HG03095 (cell line): ENCODE measurements around the gene AP5Z1.

Source experiments
- ATAC-seq: cut with Tn5 transposase; IDR thresholded peaks from one replicate; pipeline ENCODE4 v1.9.1; 2021; ENCODE audit warnings: moderate library complexity; ENCODE audit not compliant: unreplicated experiment

The AP5Z1 gene

DNA sequence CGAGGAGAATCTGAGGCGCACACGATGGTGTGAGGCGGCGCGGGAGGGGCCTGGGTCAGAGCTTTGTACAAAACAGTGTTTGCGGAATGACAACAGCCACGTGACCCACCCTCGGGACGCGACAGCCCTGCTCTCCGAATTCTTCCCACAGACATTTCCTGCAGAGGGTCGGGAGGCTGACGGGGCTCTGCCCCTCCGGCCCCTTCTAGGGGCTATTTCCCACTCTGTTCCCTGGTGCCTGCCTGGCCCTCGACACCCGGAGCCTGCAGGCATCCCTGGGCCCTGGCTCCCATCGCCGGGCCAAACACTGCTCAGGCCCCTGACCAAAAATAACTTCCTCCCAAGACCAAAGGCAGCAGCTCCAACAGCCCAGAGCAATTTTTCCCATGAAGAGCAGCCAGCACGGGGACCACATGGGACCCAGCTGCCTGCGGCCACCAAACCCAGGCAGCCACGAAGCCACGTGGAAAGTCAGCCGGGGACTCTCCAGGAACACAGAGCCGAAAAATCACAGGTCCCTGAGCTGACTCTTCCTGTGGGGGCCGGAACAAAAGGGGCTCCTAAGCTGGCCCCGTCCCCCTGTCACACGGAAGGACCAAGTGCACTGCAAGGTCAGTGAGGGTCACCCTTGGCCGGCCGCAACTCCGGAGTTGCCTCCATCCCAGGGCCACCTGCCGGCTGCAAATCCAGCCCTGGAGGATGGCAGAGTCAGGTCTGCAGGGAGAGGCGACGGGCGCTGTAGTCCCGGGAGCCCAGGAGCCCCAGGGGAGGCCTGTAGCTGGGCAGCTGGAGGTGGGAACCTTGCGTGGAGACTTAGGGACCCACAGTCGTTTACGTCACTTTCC, 44.4 kb downstream of the AP5Z1 start:
- ATAC-seq = no peak

- no peak for ATAC-seq
These were observed 45.1 kb downstream of the AP5Z1 start for GRCh38 chr7:4820405-4820966.

- no peak for ATAC-seq
These were observed 45.6 kb downstream of the AP5Z1 start for GRCh38 chr7:4820967-4821471.

- no peak for ATAC-seq
These were observed 47.3 kb downstream of the AP5Z1 start for GRCh38 chr7:4822677-4823076.

DNA sequence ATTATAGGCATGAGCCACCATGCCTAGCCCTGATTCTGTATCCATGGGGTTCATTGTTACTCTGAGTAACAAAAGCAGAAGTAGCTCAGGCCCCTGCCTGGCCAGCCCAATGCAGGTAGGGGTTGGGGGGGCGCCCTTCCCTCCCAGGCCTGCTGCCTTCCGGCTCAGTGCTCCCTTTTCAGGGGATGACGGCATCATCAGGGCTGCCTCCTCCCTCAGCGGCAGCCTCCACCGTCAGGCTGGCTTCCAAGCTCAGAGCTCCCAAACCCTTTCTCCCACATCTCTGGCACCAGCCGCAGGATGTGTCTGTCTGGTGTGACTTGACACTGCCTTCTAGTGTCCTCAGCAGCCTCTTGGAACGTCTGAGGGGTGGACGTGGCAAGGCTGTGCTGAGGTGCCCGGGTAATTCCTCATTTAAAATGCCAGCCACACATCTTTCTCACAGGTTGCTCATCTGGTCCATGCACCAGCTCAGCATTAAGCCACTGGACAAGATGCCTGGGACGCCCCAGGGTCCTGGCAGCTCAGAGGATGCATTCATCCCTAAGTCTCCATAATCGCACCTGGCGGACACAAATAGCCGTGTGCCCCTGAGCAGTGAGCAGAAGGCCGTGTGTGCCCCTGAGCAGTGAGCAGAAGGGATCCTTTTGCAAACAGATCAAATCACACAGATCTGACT, 48.2 kb downstream of the AP5Z1 start:
- ATAC-seq = no peak

- no peak for ATAC-seq
These were observed 48.8 kb downstream of the AP5Z1 start for GRCh38 chr7:4824120-4824775.

- no peak for ATAC-seq
These were observed 49.7 kb downstream of the AP5Z1 start for GRCh38 chr7:4825081-4825480.

DNA sequence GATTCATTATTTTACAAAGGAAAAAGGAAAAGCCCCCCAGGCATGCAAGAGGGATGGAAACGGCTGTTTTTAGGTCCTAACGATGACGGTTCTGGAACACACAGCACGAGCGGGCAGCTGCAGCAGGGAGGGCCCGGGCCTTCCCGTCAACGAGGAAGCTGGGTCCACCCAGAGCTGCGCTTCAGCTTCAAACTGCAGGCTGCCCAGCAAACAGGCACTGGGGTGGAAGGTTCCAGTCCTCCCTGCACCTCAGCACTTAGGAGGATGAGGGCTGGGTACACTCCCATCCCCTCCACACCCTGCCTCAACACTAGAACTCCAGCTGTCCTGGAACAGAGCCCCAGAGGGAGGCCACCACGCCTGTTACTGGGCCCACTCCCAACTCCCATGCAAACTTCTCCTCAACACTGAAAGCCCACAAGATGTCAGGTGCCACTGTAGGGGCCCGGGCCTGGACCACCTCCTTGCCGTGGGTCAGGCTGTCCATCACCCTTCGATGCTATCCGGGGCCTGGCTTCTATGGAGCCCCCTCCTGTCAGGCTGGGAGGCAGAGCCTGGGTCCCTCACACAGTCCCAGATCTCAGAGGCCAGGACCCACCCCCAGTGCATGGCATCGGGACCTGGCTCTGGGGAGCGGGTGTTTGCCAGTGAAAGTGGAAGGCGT, 53.4 kb downstream of the AP5Z1 start:
- no peak for ATAC-seq

DNA sequence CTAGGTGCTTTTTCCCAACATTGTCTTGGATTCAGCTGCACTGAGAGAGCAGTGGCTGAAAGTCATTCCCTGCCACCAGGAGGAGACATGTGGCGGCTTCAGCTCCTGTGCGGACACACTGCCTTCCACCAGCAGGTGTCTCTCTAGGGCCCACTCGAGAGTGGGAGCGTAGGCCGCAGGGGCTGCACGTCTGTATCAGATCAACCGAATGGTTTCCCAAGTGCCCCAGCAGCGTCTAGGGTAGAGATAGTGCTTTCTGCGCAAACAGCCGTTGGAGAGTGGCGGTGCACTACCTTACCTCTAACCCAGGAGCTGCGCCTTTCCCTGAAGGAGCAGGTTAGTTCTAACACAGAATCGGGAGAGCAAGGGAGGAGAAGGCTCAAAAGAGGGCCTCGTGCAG, 54.8 kb downstream of the AP5Z1 start:
- ATAC-seq = no peak

DNA sequence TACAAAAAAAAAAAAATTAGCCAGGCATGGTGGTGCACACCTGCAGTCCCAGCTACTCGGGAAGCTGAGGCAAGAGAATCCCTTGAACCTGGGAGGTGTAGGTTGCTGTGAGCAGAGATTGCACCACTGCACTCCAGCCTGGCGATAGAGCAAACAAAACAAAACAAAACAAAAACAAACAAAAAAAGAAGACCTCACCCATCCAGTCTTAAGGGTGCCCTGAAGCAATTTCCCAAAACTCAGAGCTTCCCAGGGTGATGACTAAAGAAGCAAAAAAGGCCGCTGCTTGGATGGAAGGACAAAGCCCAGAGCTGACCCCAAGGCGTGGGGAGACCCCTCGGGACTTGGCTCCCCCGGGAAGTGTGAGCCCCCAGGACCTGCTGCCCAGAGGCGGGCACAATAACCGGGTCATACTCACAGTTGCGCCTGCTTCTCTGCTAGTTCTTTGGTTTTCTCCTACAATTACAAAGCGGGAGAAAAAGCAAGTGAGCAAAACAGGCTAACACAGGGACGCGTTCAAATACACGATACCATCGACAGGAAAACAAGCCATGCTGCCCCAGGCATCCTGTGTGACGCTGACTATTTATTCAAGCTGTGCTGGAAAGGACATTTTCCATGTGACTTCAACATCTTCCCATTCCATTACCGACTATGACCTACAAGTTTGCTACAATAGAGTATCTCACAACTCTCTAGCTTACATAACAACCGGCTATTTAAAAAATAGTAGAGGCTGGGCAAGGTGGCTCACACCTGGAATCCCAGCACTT, 56.5 kb downstream of the AP5Z1 start:
- no peak for ATAC-seq

DNA sequence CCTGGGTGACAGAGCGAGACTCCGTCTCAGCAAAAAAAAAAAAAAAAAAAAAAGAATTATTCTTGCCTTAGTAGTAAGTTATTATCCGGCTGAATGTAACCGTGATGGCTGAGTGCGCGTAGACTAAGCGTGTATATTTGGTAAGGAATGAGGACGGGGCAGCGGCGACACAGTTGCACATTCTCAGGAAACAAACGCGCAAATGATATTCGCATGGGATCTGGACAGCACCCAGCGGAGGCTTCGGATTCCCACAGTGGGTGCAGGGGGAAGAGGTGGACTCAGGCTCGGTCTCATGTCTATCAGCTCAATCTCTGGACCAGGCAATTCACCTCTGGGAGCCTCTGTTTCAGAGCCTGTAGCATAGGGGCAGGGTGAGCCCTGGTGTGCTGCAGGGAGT, 57.3 kb downstream of the AP5Z1 start:
- no peak for ATAC-seq

- ATAC-seq = no peak
These were observed 57.8 kb downstream of the AP5Z1 start for GRCh38 chr7:4833176-4833575.

DNA sequence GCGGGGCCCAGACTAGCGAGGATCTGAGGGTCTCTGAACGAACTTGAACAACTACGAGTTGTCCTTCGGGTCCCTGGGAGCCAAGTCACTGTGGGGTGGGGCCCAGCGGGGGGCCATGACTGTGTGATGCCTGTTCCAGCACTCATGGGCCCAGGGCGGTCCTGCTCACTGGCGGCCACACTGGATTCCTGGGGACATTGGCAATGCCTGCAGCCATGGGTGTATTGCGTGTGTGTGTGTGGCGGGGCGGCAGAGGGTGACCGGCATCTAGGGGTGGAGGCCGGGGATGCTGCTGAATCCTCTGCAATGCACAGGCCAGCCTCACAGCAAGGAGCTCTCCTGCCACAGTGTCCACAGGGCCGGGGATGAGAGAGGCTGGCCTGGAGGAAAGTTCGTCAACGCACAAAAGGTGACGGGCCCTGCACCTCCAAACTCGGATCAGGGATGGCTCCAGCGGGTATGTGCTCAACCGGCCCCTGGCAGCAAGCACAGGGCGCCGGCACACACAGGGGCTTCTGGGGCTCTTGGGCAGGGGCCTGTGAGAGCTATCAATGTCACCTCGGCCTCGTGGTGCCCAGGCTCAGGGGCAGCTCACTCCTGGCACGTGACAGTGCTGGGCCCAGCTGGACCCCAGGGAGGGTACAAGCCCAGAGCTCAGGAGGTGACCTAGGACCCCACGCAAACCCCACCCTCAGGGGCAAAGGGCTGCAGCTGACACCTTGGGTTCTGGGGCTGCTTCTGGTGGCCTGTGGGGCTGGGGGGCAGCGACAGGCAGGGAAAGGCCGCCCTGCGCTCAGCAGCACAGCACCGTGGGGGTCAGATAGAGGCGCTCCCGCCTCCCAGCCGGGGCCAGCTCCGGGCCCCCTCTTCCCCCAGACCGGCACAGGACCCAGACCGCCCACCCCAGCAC, 58.5 kb downstream of the AP5Z1 start:
- no peak for ATAC-seq

DNA sequence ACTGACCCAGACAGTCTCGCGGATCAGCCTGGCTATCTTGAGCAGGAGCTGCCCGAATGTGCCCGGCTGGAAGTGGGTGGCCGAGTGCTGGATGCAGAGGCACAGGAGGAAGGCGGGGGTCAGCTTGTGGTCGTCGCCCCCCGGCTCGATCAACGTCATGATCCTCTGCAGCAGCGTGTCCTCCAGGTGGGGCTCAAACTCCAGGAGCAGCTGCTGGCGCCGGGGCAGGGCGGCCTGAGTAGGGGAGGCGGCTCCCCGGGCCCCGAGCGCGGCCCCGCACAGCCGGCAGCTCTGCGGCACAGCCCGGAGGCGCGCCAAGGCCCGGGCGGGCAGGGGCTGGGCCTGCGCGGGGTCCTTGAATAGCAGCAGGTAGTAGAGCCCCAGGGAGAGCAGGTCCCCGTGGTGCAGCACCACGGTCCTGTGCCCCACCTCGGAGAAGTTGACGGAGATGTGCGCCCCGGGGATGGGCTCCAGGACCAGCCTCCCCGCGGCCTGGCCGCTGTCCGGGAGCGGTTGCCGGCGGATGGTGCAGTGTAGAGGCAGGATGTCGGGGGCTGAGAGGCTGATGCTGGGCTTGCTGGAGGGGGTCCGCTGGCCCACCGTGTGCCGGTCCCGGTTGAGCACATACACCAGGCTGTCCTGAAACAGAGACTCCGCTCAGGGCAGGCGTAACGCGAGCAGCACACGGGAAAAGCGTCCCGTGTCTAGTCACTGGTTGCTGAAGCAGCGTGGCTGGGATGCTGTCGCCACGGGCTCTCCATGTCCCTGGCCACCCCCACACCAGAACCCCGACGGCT, 59.4 kb downstream of the AP5Z1 start:
- no peak for ATAC-seq

DNA sequence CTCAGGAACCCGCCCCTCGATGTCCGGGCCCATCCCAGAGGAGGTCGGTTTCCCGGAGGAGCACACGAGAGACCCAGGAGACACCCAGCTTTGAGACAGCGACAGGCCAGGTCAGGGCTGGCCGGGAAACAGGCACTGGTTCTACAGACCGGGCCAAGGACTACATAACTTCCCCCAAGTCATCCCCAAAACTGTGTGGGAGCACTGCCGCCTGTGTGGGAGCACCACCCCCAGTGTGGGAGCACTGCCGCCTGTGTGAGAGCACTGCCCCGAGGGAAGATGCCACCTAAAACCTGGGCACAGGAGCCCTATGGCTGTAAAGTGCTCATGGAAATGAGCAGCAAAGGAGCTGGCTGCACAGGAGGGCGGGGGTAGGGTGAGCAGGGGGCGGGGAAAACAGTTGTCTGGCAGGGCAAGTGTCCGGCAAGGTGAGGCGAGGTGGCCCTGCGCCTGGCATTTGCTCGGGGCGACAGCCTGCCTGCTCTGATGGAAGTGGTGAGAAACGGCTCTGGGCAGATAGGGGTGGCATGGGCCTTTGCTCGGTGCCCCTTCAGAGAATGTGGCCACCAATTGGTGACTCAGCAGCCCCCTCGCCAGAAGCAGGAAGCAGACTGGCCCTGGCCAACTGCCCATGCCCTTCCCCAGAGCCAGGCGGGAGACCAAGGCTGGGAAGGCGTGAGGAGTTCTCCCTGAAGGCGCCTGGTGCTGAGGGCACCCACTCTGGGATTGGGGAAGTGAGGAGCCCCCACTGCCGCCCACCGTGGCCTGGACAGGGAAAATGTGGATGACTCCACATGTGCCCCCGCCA, 60.2 kb downstream of the AP5Z1 start:
- no peak for ATAC-seq

DNA sequence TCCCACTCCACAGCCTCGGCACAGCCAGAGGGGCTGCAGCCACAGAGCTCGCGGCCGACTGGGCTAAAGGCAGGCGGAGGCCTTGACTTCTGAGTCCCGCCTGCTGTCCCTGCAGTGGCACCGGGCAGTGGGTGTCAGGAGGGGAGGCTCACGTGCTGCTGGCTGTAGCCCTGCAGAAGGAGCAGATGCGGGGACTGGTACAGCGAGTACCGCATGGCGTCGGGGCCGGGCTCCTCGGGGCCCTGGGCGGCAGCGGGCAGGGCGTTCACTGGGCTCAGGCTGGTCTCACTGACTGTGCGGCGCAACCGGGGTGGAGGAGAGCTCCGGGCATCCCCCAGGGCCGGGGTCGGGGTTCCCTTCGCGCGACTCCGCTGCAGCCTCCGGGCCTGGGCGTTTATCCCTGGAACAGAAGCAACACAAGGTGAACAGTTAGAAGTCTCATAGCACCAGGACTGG, 60.8 kb downstream of the AP5Z1 start:
- ATAC-seq = no peak

GRCh38 chr7:4837041-4837802, 61.8 kb downstream of the AP5Z1 start:
- no peak for ATAC-seq
